ENCODE data around the gene PPP1R3G. TPM values are rescaled to one million over a fixed set of nuclear protein-coding genes. Genes with fewer than 3 reads are reported as not detected.

PPP1R3G gene
- total RNA-seq, 1 experiment from 2014 or later: 0.15 TPM

GRCh38 chr6:5053038-5053437 is 32.1 kb upstream of the PPP1R3G start (continued):
- TF ChIP-seq USF1 (CRISPR knock-in tag; IDR thresholded peaks at IDR 0.05): no peak
- TF ChIP-seq USF2 (CRISPR knock-in tag; IDR thresholded peaks at IDR 0.05): no peak
- no peak for TF ChIP-seq ESRRA (CRISPR knock-in tag; IDR thresholded peaks at IDR 0.05; ENCODE audit: borderline replicate concordance)

GRCh38 chr6:5053864-5054244 is 31.3 kb upstream of the PPP1R3G start:
- ATAC-seq (no peak), DNase-seq (ENCODE audit: low spot score) (no peak)
- TF ChIP-seq E2F1 (CRISPR knock-in tag; IDR thresholded peaks at IDR 0.05) (no peak), FOXP4 (CRISPR knock-in tag; IDR thresholded peaks at IDR 0.05) (no peak), ZNF416 (CRISPR knock-in tag; IDR thresholded peaks at IDR 0.05) (no peak), ZNF281 (CRISPR knock-in tag; IDR thresholded peaks at IDR 0.05) (no peak), SOX15 (CRISPR knock-in tag; IDR thresholded peaks at IDR 0.05) (no peak), FOXK1 (CRISPR knock-in tag; IDR thresholded peaks at IDR 0.05) (no peak), ATF1 (CRISPR knock-in tag; IDR thresholded peaks at IDR 0.05) (no peak), ZNF671 (CRISPR knock-in tag; IDR thresholded peaks at IDR 0.05) (no peak), GTF2I (CRISPR knock-in tag; conservative IDR thresholded peaks at IDR 0.05) (no peak), STAT6 (CRISPR knock-in tag; conservative IDR thresholded peaks at IDR 0.05; ENCODE audit: low read depth) (no peak), ZNF219 (CRISPR knock-in tag; IDR thresholded peaks at IDR 0.05; ENCODE audit: borderline replicate concordance) (no peak), ATF3 (CRISPR knock-in tag; conservative IDR thresholded peaks at IDR 0.05) (no peak), PREB (CRISPR knock-in tag; IDR thresholded peaks at IDR 0.05; ENCODE audit: borderline replicate concordance) (no peak), TEAD1 (CRISPR knock-in tag; IDR thresholded peaks at IDR 0.05) (no peak), CBFB (CRISPR knock-in tag; IDR thresholded peaks at IDR 0.05; ENCODE audit: low read depth) (no peak), ZMAT4 (CRISPR knock-in tag; IDR thresholded peaks at IDR 0.05) (no peak), ZNF263 (CRISPR knock-in tag; IDR thresholded peaks at IDR 0.05; ENCODE audit: low read depth) (no peak), KAT7 (CRISPR knock-in tag; IDR thresholded peaks at IDR 0.05; ENCODE audit: borderline replicate concordance) (no peak), ZNF512 (CRISPR knock-in tag; IDR thresholded peaks at IDR 0.05; ENCODE audit: borderline replicate concordance) (no peak)
- H3K4me3 Mint-ChIP-seq: no peak overlapping the region
- POLR2A ChIA-PET: no interaction called here
- CTCF ChIA-PET: interaction anchor here (0.8 kb wide), 1 partner anchor 23 kb away, joined by 3 read pairs; no protein-coding TSS in a partner anchor
- H3K36me3 Mint-ChIP-seq: peaks cover 17% of the 10 kb centered on the region
- peaks cover 9% of the 10 kb centered on the region for H3K4me1 Mint-ChIP-seq
- H3K27ac Mint-ChIP-seq: no peak overlapping the region
- peaks cover 4% of the 10 kb centered on the region for H3K27me3 Mint-ChIP-seq (ENCODE audit: low read depth)
- peaks cover 39% of the 10 kb centered on the region for H3K9me3 Mint-ChIP-seq
